Measurements from ENCODE around the gene PPIA.

GRCh38 chr7:44791278-44792219, 4.9 kb upstream of the PPIA start:
- no peak for TF ChIP-seq POLR2AphosphoS5 (IDR thresholded peaks at IDR 0.05)
- no peak for TF ChIP-seq CTCF (IDR thresholded peaks at IDR 0.05)
- no peak for TF ChIP-seq POLR2A (IDR thresholded peaks at IDR 0.05)

Measured in suprapubic skin (tissue), 4 donors.